GM10847 (cell line): ENCODE measurements around the gene MCM10.

Experiments
- POLR2A ChIP-seq: IDR thresholded peaks from 2 replicates; pipeline ENCODE4 v1.6.1; 2011; ENCODE audit not compliant: insufficient read length; ENCODE audit errors: extremely low read depth

MCM10 gene

GRCh38 chr10:13234172-13234571 lies 72.8 kb downstream of the MCM10 start, which contains the start of gene UCMA:
Gene UCMA, minus strand, starts transcription at chr10:13234374. Its CDS starts 116 bp downstream, at chr10:13234258.
- no peak for TF ChIP-seq POLR2A

DNA sequence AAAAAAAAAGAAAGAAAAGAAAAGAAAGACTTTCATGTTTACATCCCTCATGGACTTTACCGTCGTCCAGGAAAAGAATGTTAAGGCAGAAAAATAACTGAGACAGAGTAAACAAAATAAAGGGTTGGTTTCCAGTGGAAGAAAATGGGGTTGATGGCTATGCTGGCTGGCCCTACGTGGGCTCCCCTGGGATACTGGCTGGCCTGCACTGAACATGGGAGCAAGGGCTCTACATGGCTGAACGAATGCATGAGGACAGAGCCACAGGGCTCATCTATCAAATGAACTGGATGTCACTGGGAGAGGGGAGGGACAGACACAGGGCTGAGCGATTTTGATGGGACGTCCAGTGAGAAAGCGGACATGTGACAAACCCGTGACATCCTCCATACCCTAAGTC lies 75.3 kb downstream of the MCM10 start:
- TF ChIP-seq POLR2A, result no peak

- TF ChIP-seq POLR2A, result no peak
These were observed 77.1 kb downstream of the MCM10 start for GRCh38 chr10:13238271-13239077.

- no peak for TF ChIP-seq POLR2A
These were observed 78.6 kb downstream of the MCM10 start for GRCh38 chr10:13239923-13240322.

GRCh38 chr10:13241613-13242012 lies 80.3 kb downstream of the MCM10 start:
- TF ChIP-seq POLR2A, result no peak

GRCh38 chr10:13247246-13247645 lies 85.9 kb downstream of the MCM10 start:
- no peak for TF ChIP-seq POLR2A

DNA sequence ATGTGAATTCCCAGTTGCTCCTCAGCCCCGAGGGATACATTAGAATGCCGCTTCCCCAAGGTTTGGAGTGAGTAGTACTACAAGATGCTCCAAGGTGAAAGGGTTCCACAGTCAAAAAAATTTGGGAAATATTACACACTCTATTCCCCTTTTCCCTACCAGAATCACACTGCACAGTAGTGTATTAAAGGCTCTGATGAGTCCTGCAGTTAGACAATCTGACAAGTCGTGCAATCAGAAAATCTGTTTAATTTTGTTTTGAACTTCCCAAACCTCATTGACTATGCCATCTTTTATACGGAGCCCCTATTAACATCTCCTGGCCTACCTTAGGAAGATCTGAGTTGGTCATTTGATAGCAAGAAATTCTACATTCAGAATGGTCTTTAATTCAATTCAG lies 86.4 kb downstream of the MCM10 start:
- TF ChIP-seq POLR2A, result no peak

DNA sequence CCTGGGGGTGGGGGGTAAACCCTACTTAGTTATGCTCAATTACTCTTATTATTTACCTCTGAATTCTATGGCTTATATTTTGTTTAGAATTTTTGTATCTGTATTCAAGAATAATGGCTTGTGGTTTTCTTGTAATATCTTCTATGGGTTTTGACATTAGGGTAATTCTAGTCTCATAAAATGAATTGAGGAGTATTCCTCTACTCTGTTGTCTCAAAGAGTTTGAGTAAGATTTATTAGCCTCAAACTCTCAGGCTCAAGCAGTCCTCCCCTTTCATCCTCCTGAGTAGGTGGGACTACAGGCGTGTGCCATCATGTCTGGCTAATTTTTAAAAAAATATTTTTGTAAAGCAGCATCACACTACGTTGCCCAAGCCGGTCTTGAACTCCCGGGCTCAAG lies 92.4 kb downstream of the MCM10 start:
- TF ChIP-seq POLR2A, result no peak

DNA sequence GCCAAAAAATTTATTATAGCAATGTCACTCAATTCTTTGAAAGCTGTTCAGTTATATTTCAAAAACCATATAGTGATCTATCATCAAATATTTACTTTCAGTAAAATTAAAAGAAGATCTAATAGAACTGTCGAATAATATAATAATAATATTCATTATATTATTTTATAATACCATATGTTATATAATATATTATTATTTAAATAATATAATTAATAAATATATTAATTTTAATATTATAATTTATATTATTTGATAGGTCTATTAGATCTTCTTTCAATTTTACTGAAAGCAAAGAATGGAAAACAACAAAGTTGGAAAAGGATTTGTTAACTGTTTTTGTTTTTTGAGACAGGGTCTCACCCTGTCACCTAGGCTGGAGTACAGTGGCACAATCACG lies 95.3 kb downstream of the MCM10 start:
- no peak for TF ChIP-seq POLR2A

GRCh38 chr10:13257621-13258140 lies 96.3 kb downstream of the MCM10 start:
- TF ChIP-seq POLR2A, result no peak
